Panc1 (cell line): Measurements from ENCODE around the gene SLC25A30.

Source experiments
- POLR2AphosphoS5 ChIP-seq: IDR thresholded peaks from 2 replicates; pipeline ENCODE4 v1.6.1; 2012; ENCODE audit warnings: mild to moderate bottlenecking, low read depth, low read length, moderate library complexity
- SIN3A ChIP-seq: IDR thresholded peaks from 2 replicates; pipeline ENCODE4 v1.6.1; 2012; ENCODE audit warnings: low read depth, mild to moderate bottlenecking, low read length, moderate library complexity, borderline replicate concordance; ENCODE audit not compliant: insufficient read depth
- TF ChIP-seq, protein P1 (sequence below): fragments of 450-650 bp; IDR thresholded peaks from 2 replicates; pipeline ENCODE4 v1.5.1; 2017; ENCODE audit warnings: mild to moderate bottlenecking

DNA sequence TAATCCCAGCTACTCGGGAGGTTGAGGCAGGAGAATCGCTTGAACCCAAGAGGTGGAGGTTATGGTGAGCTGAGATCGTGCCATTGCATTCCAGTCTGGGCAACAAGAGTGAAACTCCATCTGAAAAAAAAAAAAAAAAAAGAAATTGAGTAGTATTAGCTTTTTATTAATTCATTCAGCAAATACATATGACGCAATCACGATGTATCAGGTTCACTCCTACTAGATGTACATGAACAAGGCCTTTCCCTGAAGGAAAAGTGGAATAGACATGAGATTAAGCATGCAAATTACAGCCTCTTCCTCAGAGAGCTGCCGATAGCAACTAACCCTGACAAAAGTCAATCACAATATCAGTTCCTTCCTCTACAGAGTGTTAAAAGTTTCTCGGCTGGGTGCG, 68.0 kb downstream of the SLC25A30 start:
- TF ChIP-seq, protein P1, sequence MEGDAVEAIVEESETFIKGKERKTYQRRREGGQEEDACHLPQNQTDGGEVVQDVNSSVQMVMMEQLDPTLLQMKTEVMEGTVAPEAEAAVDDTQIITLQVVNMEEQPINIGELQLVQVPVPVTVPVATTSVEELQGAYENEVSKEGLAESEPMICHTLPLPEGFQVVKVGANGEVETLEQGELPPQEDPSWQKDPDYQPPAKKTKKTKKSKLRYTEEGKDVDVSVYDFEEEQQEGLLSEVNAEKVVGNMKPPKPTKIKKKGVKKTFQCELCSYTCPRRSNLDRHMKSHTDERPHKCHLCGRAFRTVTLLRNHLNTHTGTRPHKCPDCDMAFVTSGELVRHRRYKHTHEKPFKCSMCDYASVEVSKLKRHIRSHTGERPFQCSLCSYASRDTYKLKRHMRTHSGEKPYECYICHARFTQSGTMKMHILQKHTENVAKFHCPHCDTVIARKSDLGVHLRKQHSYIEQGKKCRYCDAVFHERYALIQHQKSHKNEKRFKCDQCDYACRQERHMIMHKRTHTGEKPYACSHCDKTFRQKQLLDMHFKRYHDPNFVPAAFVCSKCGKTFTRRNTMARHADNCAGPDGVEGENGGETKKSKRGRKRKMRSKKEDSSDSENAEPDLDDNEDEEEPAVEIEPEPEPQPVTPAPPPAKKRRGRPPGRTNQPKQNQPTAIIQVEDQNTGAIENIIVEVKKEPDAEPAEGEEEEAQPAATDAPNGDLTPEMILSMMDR: no peak
- no peak for TF ChIP-seq SIN3A
- TF ChIP-seq POLR2AphosphoS5: no peak
